HL-60/S4 (cell line): ENCODE data around the gene ZNHIT6.

ENCODE experiments used
- in situ Hi-C: fragments of 300-500 bp; cut with MboI; formaldehyde crosslinking; loops from 2 replicates; pipeline ENCODE4 v1.14.3; 2022; ENCODE audit warnings: low sequenced_read_pairs

The ZNHIT6 gene

GRCh38 chr1:85623061-85623471 is 85.2 kb downstream of the ZNHIT6 start:
- in situ Hi-C loops, result no loop called here

- in situ Hi-C loops, result no loop called here
Observed at GRCh38 chr1:85621430-85621829, 86.8 kb downstream of the ZNHIT6 start.

GRCh38 chr1:85617633-85618100 is 90.6 kb downstream of the ZNHIT6 start:
- in situ Hi-C loops, result no loop called here

- in situ Hi-C loops, result no loop called here
Observed at GRCh38 chr1:85616736-85617135, 91.5 kb downstream of the ZNHIT6 start.

GRCh38 chr1:85616364-85616705 is 91.9 kb downstream of the ZNHIT6 start:
- in situ Hi-C loops, result no loop called here

GRCh38 chr1:85615586-85616363 is 92.5 kb downstream of the ZNHIT6 start:
- in situ Hi-C loops, result no loop called here

- in situ Hi-C loops, result no loop called here
Observed at GRCh38 chr1:85612704-85613361, 95.4 kb downstream of the ZNHIT6 start.

- in situ Hi-C loops, result no loop called here
Observed at GRCh38 chr1:85611856-85612255, 96.4 kb downstream of the ZNHIT6 start.

- in situ Hi-C loops, result no loop called here
Observed at GRCh38 chr1:85611425-85611824, 96.8 kb downstream of the ZNHIT6 start.

- in situ Hi-C loops, result no loop called here
Observed at GRCh38 chr1:85609976-85610375, 98.3 kb downstream of the ZNHIT6 start.

- in situ Hi-C loops, result no loop called here
Observed at GRCh38 chr1:85608851-85609250, 99.4 kb downstream of the ZNHIT6 start.

GRCh38 chr1:85607921-85608265 is 100.3 kb downstream of the ZNHIT6 start:
- in situ Hi-C loops, result no loop called here

- in situ Hi-C loops, result no loop called here
Observed at GRCh38 chr1:85607126-85607920, 100.9 kb downstream of the ZNHIT6 start.

- in situ Hi-C loops, result no loop called here
Observed at GRCh38 chr1:85606414-85606800, 101.8 kb downstream of the ZNHIT6 start.

- in situ Hi-C loops, result no loop called here
Observed at GRCh38 chr1:85605484-85606413, 102.5 kb downstream of the ZNHIT6 start.

- in situ Hi-C loops, result no loop called here
Observed at GRCh38 chr1:85604298-85604997, 103.8 kb downstream of the ZNHIT6 start.

GRCh38 chr1:85603086-85603880 is 105.0 kb downstream of the ZNHIT6 start:
- in situ Hi-C loops, result no loop called here

GRCh38 chr1:85602571-85602970 is 105.7 kb downstream of the ZNHIT6 start:
- in situ Hi-C loops, result no loop called here

- in situ Hi-C loops, result no loop called here
Observed at GRCh38 chr1:85601901-85602300, 106.3 kb downstream of the ZNHIT6 start.
